GM12878 (cell line): ENCODE data around the gene ETAA1. TPM values are rescaled to one million over a fixed set of nuclear protein-coding genes. Genes with fewer than 3 reads are reported as not detected.

Experiments
- ATAC-seq: fragments of 200-7000 bp; cut with Tn5 transposase; 3 replicates; pipeline ENCODE4 v1.9.1; 2020; ENCODE audit warnings: mild to moderate bottlenecking, moderate library complexity
- BruUV-seq: library from RNA; stranded (reverse); fragments of 400-500 nt; replicated peaks from 2 replicates; lab custom pipeline; 2021; lab: Mats Ljungman, UMichigan
- CTCF ChIA-PET: fragments of 300-600 bp; sonication (Branson Sonifier 250); formaldehyde crosslinking; extraction: SDS; loops from one replicate; lab custom pipeline; 2021; ENCODE audit warnings: inconsistent platforms; lab: Yijun Ruan, JAX
- POLR2A ChIA-PET: fragments of 350-600 bp; formaldehyde crosslinking; extraction: SDS; loops from one replicate; lab custom pipeline; 2021; ENCODE audit warnings: inconsistent platforms; lab: Charles Lee
- RAD21 ChIA-PET: fragments of 300-600 bp; sonication (Branson Sonifier 250); formaldehyde crosslinking; loops from one replicate; lab custom pipeline; 2023; ENCODE audit warnings: antibody characterized with exemption; ENCODE audit not compliant: unreplicated experiment; lab: Charles Lee
- SMC1A ChIA-PET: fragments of 300-600 bp; sonication (Branson Sonifier 250); formaldehyde crosslinking; loops from one replicate; lab custom pipeline; 2023; ENCODE audit not compliant: unreplicated experiment, uncharacterized antibody; lab: Charles Lee
- DNase-seq: peaks from one replicate; pipeline ENCODE4 v3.0.0-alpha.2; 2011; ENCODE audit warnings: low read depth, low spot score
- FAIRE-seq: peaks from 3 replicates; lab custom pipeline; 2011; peaks lifted over from hg19 to GRCh38; lab: Jason Lieb, UNC
- H2AFZ ChIP-seq: 2 replicates; pipeline ENCODE4 v1.6.0; 2011; ENCODE audit warnings: low read depth, low read length, control low read depth; ENCODE audit not compliant: control insufficient read depth
- H3K27ac ChIP-seq: 2 replicates; pipeline ENCODE4 v1.5.1; 2011; ENCODE audit warnings: control low read depth; ENCODE audit not compliant: control insufficient read depth, insufficient read depth
- H3K27me3 ChIP-seq, 2 experiments: replicated peaks in 1 of 2; 2 replicates each; pipeline versions ENCODE4 v1.6.0 to v1.6.1; 2011; ENCODE audit warnings: low read length in 1 of 2; ENCODE audit not compliant: control insufficient read depth in 2 of 2, insufficient read depth in 2 of 2
- H3K36me3 ChIP-seq, 2 experiments: 2 replicates each; pipeline ENCODE4 v1.5.1; 2011; ENCODE audit warnings: low read length in 1 of 2; ENCODE audit not compliant: control insufficient read depth in 2 of 2, insufficient read depth in 2 of 2
- H3K4me1 ChIP-seq: 2 replicates; pipeline ENCODE4 v1.6.1; 2011; ENCODE audit warnings: mild to moderate bottlenecking, low read length, moderate library complexity, mixed read lengths; ENCODE audit not compliant: control insufficient read depth, insufficient read depth
- H3K4me2 ChIP-seq: 2 replicates; pipeline ENCODE4 v1.6.0; 2011; ENCODE audit warnings: control low read depth; ENCODE audit not compliant: control insufficient read depth, insufficient read depth
- H3K4me3 ChIP-seq: fragments of 200-600 bp; sonication (generic); 2 replicates; pipeline ENCODE4 v1.5.1; 2016
- H3K79me2 ChIP-seq: 2 replicates; pipeline ENCODE4 v1.6.0; 2011; ENCODE audit warnings: low read length; ENCODE audit not compliant: control insufficient read depth, insufficient read depth
- H3K9ac ChIP-seq: 2 replicates; pipeline ENCODE4 v1.8.0; 2011; ENCODE audit warnings: low read length, control low read depth, mixed read lengths; ENCODE audit not compliant: control insufficient read depth, insufficient read depth
- H3K9me3 ChIP-seq: replicated peaks from 3 replicates; pipeline ENCODE4 v1.5.1; 2011; ENCODE audit warnings: mild to moderate bottlenecking, low read length; ENCODE audit not compliant: control insufficient read depth, insufficient read depth
- H4K20me1 ChIP-seq: 2 replicates; pipeline ENCODE4 v1.6.0; 2011; ENCODE audit not compliant: control insufficient read depth, insufficient read depth
- DPF2 ChIP-seq: fragments of 450-650 bp; IDR thresholded peaks from 2 replicates; pipeline ENCODE4 v1.6.1; 2017; ENCODE audit warnings: mild to moderate bottlenecking
- HDGF ChIP-seq: fragments of 450-650 bp; IDR thresholded peaks from 2 replicates; pipeline ENCODE4 v1.6.1; 2016; ENCODE audit warnings: antibody characterized with exemption
- IKZF2 ChIP-seq, 2 experiments: fragments of 450-650 bp; IDR thresholded peaks; 2 replicates each; pipeline ENCODE4 v1.6.1; 2017; ENCODE audit warnings: mild to moderate bottlenecking in 2 of 2, moderate library complexity in 2 of 2
- MXI1 ChIP-seq: fragments of 150-350 bp; IDR thresholded peaks from 2 replicates; pipeline ENCODE4 v1.6.1; 2011; ENCODE audit warnings: low read depth, mild to moderate bottlenecking, inconsistent platforms, low read length, improper control_type of control experiment
- NFIC ChIP-seq: IDR thresholded peaks from 2 replicates; pipeline ENCODE4 v1.6.1; 2012; ENCODE audit warnings: low read depth, mild to moderate bottlenecking, inconsistent platforms, low read length, moderate library complexity
- NFYB ChIP-seq: IDR thresholded peaks from 2 replicates; pipeline ENCODE4 v1.6.1; 2011; ENCODE audit warnings: low read depth, mild to moderate bottlenecking, low read length, improper control_type of control experiment, moderate library complexity; ENCODE audit not compliant: insufficient read depth
- RBBP5 ChIP-seq: fragments of 200-600 bp; sonication (generic); conservative IDR thresholded peaks from 2 replicates; pipeline ENCODE4 v1.6.1; 2016
- SIN3A ChIP-seq: IDR thresholded peaks from 2 replicates; pipeline ENCODE4 v1.6.1; 2012; ENCODE audit warnings: low read depth, low read length, improper control_type of control experiment
- SMARCA5 ChIP-seq: fragments of 450-650 bp; IDR thresholded peaks from 2 replicates; pipeline ENCODE4 v1.6.1; 2017; ENCODE audit warnings: mild to moderate bottlenecking
- TCF12 ChIP-seq: IDR thresholded peaks from 2 replicates; pipeline ENCODE4 v1.6.1; 2011; ENCODE audit warnings: low read depth, mild to moderate bottlenecking, low read length
- ZBED1 ChIP-seq: IDR thresholded peaks from 2 replicates; pipeline ENCODE4 v1.6.1; 2016; ENCODE audit warnings: borderline replicate concordance
- WGBS: methylation state at CpG from one replicate; pipeline ENCODE4 v1.1.6; 2016; ENCODE audit warnings: low lambda C conversion rate; ENCODE audit not compliant: insufficient replicate concordance, insufficient coverage; ENCODE audit errors: missing lambda C conversion rate; 5-methylcytosine and 5-hydroxymethylcytosine counted together
- in situ Hi-C: fragments of 300-500 bp; cut with MboI; formaldehyde crosslinking; loops from 9 replicates; pipeline ENCODE4 v1.14.3; 2018; ENCODE audit warnings: mixed read lengths
- intact Hi-C: fragments of 100-400 bp; cut with micrococcal nuclease; formaldehyde crosslinking; loops from one replicate; pipeline ENCODE4 v1.14.2; 2022; ENCODE audit not compliant: unreplicated experiment
- polyA plus RNA-seq, 11 experiments: library from polyadenylated mRNA; depleted of rRNA in 4 of 11; unstranded in 6 of 11; stranded (reverse) in 5 of 11; fragments of >200 nt; fragmentation: Nextera tagmentation in 4 of 11; fragmentation: Illumina TruSeq in 1 of 11; extraction: Ambion mirVana in 4 of 11; extraction: Trizol in 1 of 11; gene quantifications; 1 replicate in 1 of 11; 2 replicates in 10 of 11; pipeline versions ENCODE4 v1.2.1 to v1.2.3, GENCODE V29; 2011 to 2016; ENCODE audit warnings: inconsistent platforms in 2 of 11, missing spikeins in 2 of 11, low read depth in 1 of 11
- total RNA-seq, 4 experiments: library from RNA; depleted of rRNA in 3 of 4; stranded (reverse); fragments of >200 nt in 3 of 4; fragmentation: Illumina TruSeq in 1 of 4; extraction: Trizol in 1 of 4; gene quantifications; 2 replicates each; pipeline versions ENCODE4 v1.2.1 to v1.2.3, GENCODE V29; 2013 to 2021
- TF ChIP-seq, protein P1 (sequence below): IDR thresholded peaks from 2 replicates; pipeline ENCODE4 v1.6.1; 2011; ENCODE audit warnings: borderline replicate concordance, low read depth, mild to moderate bottlenecking, moderate library complexity, low read length; ENCODE audit not compliant: insufficient read depth, poor library complexity, severe bottlenecking
- TF ChIP-seq, protein P2 (sequence below): fragments of 450-650 bp; formaldehyde crosslinking; IDR thresholded peaks from 2 replicates; pipeline ENCODE4 v1.5.0; 2022; ENCODE audit warnings: mild to moderate bottlenecking, missing genetic modification characterization
- TF ChIP-seq, protein P3 (sequence below): IDR thresholded peaks from 2 replicates; pipeline ENCODE4 v1.6.1; 2012; ENCODE audit warnings: low read depth, low read length, improper control_type of control experiment

ETAA1 gene
- total and polyA plus RNA-seq, 10 of the 15 experiments (the other 5 are each of a cell fraction or from before 2014, with no cell fraction given): 4.2 to 24.2 (median 13.4) TPM

DNA sequence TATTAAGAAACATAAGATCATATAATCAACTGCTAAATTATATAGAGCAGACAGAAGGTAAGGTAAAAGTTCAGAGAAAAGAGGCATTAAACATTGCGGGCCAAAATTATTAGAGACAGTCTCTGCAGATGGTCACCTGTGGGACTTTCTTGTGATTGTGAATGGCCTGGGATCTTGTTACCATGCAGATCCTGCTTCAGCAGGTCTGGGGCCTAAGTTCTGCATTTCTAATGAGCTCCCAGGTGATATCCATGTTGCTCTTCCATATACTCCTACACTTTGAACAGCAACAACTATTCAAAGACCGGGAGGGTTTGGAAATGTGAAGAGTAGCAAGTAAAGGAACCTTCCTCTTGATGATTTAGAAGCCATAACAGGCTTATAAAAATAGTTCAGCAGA lies 8.5 kb upstream of the ETAA1 start:
- 100% methylated on average over 2 of the region's 2 CpGs for WGBS
- no peaks in the 10 kb centered on the region for H3K79me2 ChIP-seq
- H4K20me1 ChIP-seq: no peaks in the 10 kb centered on the region
- ATAC-seq (no peak), DNase-seq (no peak), FAIRE-seq (no peak)
- no peaks in the 10 kb centered on the region for H3K36me3 ChIP-seq
- H3K4me3 ChIP-seq: no peak overlapping the region
- in situ Hi-C loops: no loop called here
- H3K9me3 ChIP-seq: no peaks in the 10 kb centered on the region
- no peak overlapping the region for H3K4me2 ChIP-seq
- ChIA-PET SMC1A (no interaction called here), CTCF (interaction anchor here (1.6 kb wide), 1 partner anchor 88 kb away, joined by 3 read pairs; no protein-coding TSS in a partner anchor), RAD21 (no interaction called here), POLR2A (no interaction called here)
- intact Hi-C loops: no loop called here
- TF ChIP-seq IKZF2 (IDR thresholded peaks at IDR 0.05): no peak
- TF ChIP-seq RBBP5: no peak
- TF ChIP-seq, protein P1, sequence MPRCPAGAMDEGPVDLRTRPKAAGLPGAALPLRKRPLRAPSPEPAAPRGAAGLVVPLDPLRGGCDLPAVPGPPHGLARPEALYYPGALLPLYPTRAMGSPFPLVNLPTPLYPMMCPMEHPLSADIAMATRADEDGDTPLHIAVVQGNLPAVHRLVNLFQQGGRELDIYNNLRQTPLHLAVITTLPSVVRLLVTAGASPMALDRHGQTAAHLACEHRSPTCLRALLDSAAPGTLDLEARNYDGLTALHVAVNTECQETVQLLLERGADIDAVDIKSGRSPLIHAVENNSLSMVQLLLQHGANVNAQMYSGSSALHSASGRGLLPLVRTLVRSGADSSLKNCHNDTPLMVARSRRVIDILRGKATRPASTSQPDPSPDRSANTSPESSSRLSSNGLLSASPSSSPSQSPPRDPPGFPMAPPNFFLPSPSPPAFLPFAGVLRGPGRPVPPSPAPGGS: no peak
- TF ChIP-seq MXI1: no peak
- no peak for TF ChIP-seq NFIC
- no peak for TF ChIP-seq DPF2
- TF ChIP-seq ZBED1: no peak
- no peaks in the 10 kb centered on the region for H3K27me3 ChIP-seq
- H2AFZ ChIP-seq: no peak overlapping the region
- BruUV-seq: no TSS peak
- H3K4me1 ChIP-seq: no peaks in the 10 kb centered on the region
- H3K27ac ChIP-seq: no peak overlapping the region
- H3K9ac ChIP-seq: no peak overlapping the region

DNA sequence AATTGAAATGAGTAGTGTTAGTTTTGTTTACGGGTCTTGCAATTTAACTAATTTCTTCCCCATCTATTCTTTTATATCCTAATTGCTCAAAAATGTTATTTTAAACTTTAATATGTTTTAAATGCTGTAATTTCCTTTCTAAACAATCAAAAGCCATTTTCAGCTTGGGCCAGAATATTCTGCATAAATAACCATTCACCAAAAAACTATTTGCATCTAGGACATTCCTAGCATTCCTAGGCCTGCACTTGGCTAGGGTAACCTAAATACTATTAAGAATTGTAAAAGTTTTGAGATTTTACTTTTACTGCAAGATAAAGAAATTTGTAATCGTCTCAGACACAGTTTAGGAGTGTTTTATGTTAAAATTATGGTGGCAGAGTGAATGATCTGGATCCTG lies 7.8 kb upstream of the ETAA1 start:
- in situ Hi-C loops (no loop called here), intact Hi-C loops (no loop called here)
- ATAC-seq (no peak), FAIRE-seq (no peak), DNase-seq (no peak)
- CTCF ChIA-PET: no interaction called here
- H3K36me3 ChIP-seq: no peaks in the 10 kb centered on the region
- H3K27ac ChIP-seq: no peak overlapping the region
- no peak overlapping the region for H2AFZ ChIP-seq
- POLR2A ChIA-PET: no interaction called here
- no peak overlapping the region for H3K9ac ChIP-seq
- H3K4me1 ChIP-seq: no peaks in the 10 kb centered on the region
- SMC1A ChIA-PET: no interaction called here
- no peak overlapping the region for H3K4me3 ChIP-seq
- no peaks in the 10 kb centered on the region for H3K27me3 ChIP-seq
- BruUV-seq: no TSS peak
- H3K4me2 ChIP-seq: no peak overlapping the region
- H4K20me1 ChIP-seq: no peaks in the 10 kb centered on the region
- RAD21 ChIA-PET: no interaction called here
- no peaks in the 10 kb centered on the region for H3K79me2 ChIP-seq
- H3K9me3 ChIP-seq: no peaks in the 10 kb centered on the region
- 49% methylated on average over 2 of the region's 2 CpGs for WGBS
- TF ChIP-seq NFIC (no peak), SIN3A (no peak), SMARCA5 (no peak), TCF12 (no peak), NFYB (no peak), HDGF (no peak)
- TF ChIP-seq, protein P2, sequence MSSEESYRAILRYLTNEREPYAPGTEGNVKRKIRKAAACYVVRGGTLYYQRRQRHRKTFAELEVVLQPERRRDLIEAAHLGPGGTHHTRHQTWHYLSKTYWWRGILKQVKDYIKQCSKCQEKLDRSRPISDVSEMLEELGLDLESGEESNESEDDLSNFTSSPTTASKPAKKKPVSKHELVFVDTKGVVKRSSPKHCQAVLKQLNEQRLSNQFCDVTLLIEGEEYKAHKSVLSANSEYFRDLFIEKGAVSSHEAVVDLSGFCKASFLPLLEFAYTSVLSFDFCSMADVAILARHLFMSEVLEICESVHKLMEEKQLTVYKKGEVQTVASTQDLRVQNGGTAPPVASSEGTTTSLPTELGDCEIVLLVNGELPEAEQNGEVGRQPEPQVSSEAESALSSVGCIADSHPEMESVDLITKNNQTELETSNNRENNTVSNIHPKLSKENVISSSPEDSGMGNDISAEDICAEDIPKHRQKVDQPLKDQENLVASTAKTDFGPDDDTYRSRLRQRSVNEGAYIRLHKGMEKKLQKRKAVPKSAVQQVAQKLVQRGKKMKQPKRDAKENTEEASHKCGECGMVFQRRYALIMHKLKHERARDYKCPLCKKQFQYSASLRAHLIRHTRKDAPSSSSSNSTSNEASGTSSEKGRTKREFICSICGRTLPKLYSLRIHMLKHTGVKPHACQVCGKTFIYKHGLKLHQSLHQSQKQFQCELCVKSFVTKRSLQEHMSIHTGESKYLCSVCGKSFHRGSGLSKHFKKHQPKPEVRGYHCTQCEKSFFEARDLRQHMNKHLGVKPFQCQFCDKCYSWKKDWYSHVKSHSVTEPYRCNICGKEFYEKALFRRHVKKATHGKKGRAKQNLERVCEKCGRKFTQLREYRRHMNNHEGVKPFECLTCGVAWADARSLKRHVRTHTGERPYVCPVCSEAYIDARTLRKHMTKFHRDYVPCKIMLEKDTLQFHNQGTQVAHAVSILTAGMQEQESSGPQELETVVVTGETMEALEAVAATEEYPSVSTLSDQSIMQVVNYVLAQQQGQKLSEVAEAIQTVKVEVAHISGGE (CRISPR knock-in tag): no peak
- TF ChIP-seq, protein P3, sequence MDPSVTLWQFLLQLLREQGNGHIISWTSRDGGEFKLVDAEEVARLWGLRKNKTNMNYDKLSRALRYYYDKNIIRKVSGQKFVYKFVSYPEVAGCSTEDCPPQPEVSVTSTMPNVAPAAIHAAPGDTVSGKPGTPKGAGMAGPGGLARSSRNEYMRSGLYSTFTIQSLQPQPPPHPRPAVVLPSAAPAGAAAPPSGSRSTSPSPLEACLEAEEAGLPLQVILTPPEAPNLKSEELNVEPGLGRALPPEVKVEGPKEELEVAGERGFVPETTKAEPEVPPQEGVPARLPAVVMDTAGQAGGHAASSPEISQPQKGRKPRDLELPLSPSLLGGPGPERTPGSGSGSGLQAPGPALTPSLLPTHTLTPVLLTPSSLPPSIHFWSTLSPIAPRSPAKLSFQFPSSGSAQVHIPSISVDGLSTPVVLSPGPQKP: no peak
